Left ventricle myocardium inferior (tissue), 1 donor: ENCODE data around the gene ACHE. TPM values are rescaled to one million over a fixed set of nuclear protein-coding genes. Genes with fewer than 3 reads are reported as not detected.

ENCODE experiments used
- DNase-seq: peaks from one replicate; pipeline ENCODE4 v3.0.0-alpha.2; 2020
- H3K27ac ChIP-seq: fragments of 200-600 bp; replicated peaks from 2 replicates; pipeline ENCODE4 v1.8.0; 2021
- H3K27me3 ChIP-seq: fragments of 200-600 bp; 2 replicates; pipeline ENCODE4 v1.8.0; 2021; ENCODE audit warnings: low read depth
- H3K36me3 ChIP-seq: fragments of 200-600 bp; 2 replicates; pipeline ENCODE4 v1.8.0; 2021
- H3K4me1 ChIP-seq: fragments of 200-600 bp; 2 replicates; pipeline ENCODE4 v1.8.0; 2021
- H3K4me3 ChIP-seq: fragments of 200-600 bp; 2 replicates; pipeline ENCODE4 v1.8.0; 2021; ENCODE audit warnings: mild to moderate bottlenecking, moderate library complexity
- H3K9me3 ChIP-seq: fragments of 200-600 bp; replicated peaks from 2 replicates; pipeline ENCODE4 v1.8.0; 2021
- intact Hi-C: fragments of 100-400 bp; cut with micrococcal nuclease; formaldehyde crosslinking; loops from one replicate; pipeline ENCODE4 v1.11.0; 2022
- total RNA-seq: library from RNA; stranded (reverse); fragmentation: NEBNext Ultra II Directional; extraction: Animal tissue kit (Norgen Biotek cat#: 25700); gene quantifications from one replicate; pipeline ENCODE4 v1.2.1, GENCODE V29; 2021
- TF ChIP-seq, protein P1 (sequence below): fragments of 200-600 bp; IDR thresholded peaks from 2 replicates; pipeline ENCODE4 v1.8.0; 2021; ENCODE audit warnings: antibody characterized with exemption, mild to moderate bottlenecking, borderline replicate concordance
- donor health status: DM: no; HTN: yes; CAD: no; lungs with severe emphysema.

Gene ACHE
- total RNA-seq, 1 donor from 2014 or later: 0.49 TPM

DNA sequence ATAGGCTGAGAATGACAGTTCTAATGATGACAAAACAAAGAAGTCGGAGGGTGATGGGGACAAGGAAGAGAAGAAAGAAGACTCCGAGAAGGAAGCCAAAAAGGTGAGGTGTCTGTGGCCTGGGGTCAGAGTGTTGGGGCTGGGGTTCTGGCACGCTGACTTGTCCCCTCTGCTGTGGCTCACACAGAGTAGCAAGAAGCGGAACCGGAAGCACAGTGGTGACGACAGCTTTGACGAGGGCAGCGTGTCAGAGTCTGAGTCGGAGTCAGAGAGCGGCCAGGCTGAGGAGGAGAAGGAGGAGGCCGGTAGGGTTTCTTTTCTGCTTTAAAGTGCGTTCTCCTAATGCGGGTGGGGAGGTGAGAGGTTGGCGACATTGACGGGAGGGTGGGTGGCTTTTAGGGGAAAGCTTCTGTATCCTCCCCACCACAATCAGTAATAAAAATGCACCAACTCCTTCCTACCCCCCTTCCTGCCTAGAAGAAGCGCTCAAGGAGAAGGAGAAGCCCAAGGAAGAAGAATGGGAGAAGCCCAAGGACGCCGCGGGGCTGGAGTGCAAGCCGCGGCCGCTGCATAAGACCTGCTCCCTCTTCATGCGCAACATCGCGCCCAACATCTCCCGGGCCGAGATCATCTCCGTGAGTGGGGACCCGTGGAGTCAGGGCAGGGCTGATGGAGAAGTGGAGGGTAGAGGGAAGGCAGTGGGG, 10.8 kb downstream of the ACHE start:
- Histone ChIP-seq H3K27ac (no peak overlapping the region), H3K27me3 (no peaks in the 10 kb centered on the region), H3K4me1 (peaks cover 33% of the 10 kb centered on the region), H3K4me3 (no peak overlapping the region), H3K9me3 (no peaks in the 10 kb centered on the region), H3K36me3 (peaks cover 81% of the 10 kb centered on the region)
- no peak for DNase-seq
- intact Hi-C loops: no loop called here
- TF ChIP-seq, protein P1, sequence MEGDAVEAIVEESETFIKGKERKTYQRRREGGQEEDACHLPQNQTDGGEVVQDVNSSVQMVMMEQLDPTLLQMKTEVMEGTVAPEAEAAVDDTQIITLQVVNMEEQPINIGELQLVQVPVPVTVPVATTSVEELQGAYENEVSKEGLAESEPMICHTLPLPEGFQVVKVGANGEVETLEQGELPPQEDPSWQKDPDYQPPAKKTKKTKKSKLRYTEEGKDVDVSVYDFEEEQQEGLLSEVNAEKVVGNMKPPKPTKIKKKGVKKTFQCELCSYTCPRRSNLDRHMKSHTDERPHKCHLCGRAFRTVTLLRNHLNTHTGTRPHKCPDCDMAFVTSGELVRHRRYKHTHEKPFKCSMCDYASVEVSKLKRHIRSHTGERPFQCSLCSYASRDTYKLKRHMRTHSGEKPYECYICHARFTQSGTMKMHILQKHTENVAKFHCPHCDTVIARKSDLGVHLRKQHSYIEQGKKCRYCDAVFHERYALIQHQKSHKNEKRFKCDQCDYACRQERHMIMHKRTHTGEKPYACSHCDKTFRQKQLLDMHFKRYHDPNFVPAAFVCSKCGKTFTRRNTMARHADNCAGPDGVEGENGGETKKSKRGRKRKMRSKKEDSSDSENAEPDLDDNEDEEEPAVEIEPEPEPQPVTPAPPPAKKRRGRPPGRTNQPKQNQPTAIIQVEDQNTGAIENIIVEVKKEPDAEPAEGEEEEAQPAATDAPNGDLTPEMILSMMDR: no peak

DNA sequence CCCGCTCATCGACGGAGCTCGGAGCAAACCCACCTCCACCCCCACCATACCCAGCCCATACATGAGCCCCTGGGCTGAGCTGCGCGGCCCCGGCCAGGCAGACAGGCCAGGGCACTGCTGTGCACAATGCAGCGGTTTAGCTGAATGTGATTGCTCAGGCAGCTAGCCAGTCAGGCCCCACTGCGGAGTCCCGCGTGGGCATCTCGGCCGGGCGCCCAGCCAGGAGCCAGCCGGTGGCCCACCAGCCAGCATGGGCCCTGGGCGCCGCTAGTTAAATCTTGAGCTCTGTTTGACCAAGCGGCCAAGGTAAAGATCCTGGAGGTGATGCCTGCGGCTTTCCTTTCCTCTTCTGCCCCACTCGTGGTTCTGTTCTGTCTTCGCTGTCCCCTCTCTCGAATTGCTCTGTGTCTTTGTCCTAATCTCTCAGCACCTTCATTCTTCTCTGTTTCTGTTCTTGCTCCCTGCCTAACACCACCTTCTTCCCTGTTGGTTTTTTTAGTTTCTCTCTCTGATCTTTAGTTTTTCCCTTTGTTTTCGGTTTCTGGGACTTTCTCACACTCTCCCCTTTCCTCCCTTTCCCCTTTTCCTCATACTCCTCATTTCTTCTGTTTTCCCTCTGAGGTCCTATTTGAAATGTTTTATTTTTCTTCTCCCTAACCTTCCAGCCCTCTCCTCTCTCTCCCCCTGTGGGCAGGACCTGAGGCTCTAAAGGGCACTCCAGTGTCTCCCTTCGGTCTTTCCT, 12.7 kb downstream of the ACHE start:
- H3K4me1 ChIP-seq: peaks cover 36% of the 10 kb centered on the region
- H3K9me3 ChIP-seq: no peaks in the 10 kb centered on the region
- intact Hi-C loops: no loop called here
- no peak overlapping the region for H3K4me3 ChIP-seq
- TF ChIP-seq, protein P1: no peak
- no peak overlapping the region for H3K27ac ChIP-seq
- no peaks in the 10 kb centered on the region for H3K27me3 ChIP-seq
- H3K36me3 ChIP-seq: peaks cover 87% of the 10 kb centered on the region
- no peak for DNase-seq

DNA sequence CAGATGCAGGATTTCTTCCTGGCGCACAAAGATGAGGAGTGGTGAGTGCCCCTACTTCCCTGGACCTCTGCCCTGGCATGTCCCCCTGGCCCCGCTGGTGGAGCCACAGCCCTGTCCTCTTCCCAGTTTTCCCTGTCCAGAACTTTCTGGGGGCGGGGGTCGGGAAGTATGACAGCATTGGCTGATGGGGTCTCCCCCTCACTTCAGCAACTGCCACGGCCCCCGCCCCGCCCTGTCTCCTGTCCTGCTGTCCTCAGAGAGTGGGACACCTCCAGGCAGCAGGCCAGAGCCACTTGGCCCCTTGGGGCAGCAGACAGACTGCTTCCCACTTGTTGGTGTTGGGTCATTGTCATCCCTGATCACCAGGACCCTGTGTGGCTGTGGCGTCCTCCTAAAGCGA, 13.5 kb downstream of the ACHE start:
- H3K36me3 ChIP-seq: peaks cover 87% of the 10 kb centered on the region
- H3K27ac ChIP-seq: no peak overlapping the region
- no peak overlapping the region for H3K4me3 ChIP-seq
- intact Hi-C loops: no loop called here
- DNase-seq: no peak
- no peaks in the 10 kb centered on the region for H3K9me3 ChIP-seq
- TF ChIP-seq, protein P1: no peak
- no peaks in the 10 kb centered on the region for H3K27me3 ChIP-seq
- H3K4me1 ChIP-seq: peaks cover 36% of the 10 kb centered on the region

DNA sequence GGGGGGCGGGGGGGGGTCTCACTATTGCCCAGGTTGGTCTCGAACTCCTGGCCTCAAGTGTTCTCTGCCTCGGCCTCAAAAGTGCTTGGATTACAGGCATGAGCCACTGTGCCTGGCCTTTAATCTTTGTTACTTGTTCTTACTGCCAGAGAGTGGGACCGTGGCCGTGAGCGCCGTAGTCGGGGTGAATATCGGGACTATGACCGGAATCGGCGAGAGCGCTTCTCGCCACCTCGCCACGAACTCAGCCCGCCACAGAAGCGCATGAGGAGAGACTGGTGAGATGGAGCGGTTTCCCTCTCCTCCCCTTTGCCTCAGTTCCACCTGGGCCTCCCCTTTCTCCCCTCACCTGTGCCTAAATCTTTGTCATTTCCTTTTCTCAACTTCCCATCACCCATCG, 14.6 kb downstream of the ACHE start:
- Histone ChIP-seq H3K9me3 (no peaks in the 10 kb centered on the region), H3K27ac (no peak overlapping the region), H3K4me1 (peaks cover 43% of the 10 kb centered on the region), H3K27me3 (no peaks in the 10 kb centered on the region), H3K4me3 (no peak overlapping the region), H3K36me3 (peaks cover 87% of the 10 kb centered on the region)
- TF ChIP-seq, protein P1: no peak
- intact Hi-C loops: no loop called here
- no peak for DNase-seq

DNA sequence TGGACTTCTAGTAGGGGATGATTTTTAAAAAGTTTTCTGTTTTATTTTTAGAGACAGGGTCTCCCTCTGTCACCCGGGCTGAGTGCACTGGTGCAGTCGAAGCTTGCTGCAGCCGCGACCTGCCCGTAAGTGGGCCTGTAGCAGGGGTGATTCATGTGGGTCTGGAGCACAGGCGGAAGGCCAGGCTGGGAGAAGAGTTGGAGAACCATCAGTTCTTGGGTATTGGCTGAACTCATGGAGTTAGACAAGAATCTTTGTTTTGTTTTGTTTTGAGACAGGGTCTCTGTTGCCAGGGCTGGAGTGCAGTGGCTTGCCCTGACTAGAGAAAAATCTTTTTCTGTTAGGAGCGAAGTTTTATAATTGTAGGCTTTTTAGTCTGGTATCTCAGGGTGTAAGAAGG, 15.0 kb downstream of the ACHE start:
- intact Hi-C loops: no loop called here
- H3K36me3 ChIP-seq: peaks cover 83% of the 10 kb centered on the region
- no peak for DNase-seq
- peaks cover 48% of the 10 kb centered on the region for H3K4me1 ChIP-seq
- no peak overlapping the region for H3K4me3 ChIP-seq
- H3K27ac ChIP-seq: no peak overlapping the region
- no peaks in the 10 kb centered on the region for H3K27me3 ChIP-seq
- TF ChIP-seq, protein P1: no peak
- H3K9me3 ChIP-seq: no peaks in the 10 kb centered on the region
